ENCODE results near the gene RELL2.

The RELL2 gene

GRCh38 chr5:141636413-141637122 is at the start of gene RELL2, which contains the start of gene HDAC3:
RELL2 (plus strand) TSS chr5:141636997; CDS start chr5:141638226, 1,229 bp downstream.
HDAC3 (minus strand) TSS chr5:141636849; CDS start chr5:141636790, 59 bp downstream.
- no peak for TF ChIP-seq CTCF (IDR thresholded peaks at IDR 0.05)

- no peak for TF ChIP-seq CTCF (IDR thresholded peaks at IDR 0.05)
These were observed 46.7 kb upstream of the RELL2 start for GRCh38 chr5:141590127-141590526.

- no peak for TF ChIP-seq CTCF (IDR thresholded peaks at IDR 0.05)
These were observed 39.9 kb upstream of the RELL2 start for GRCh38 chr5:141596867-141597266.

- TF ChIP-seq CTCF (IDR thresholded peaks at IDR 0.05), result no peak
These were observed 39.4 kb upstream of the RELL2 start for GRCh38 chr5:141597394-141597793.

GRCh38 chr5:141597814-141598213 is 39.0 kb upstream of the RELL2 start:
- TF ChIP-seq CTCF (IDR thresholded peaks at IDR 0.05), result no peak

- TF ChIP-seq CTCF (IDR thresholded peaks at IDR 0.05), result no peak
These were observed 38.1 kb upstream of the RELL2 start for GRCh38 chr5:141598391-141599345.

GRCh38 chr5:141602606-141603005 is 34.2 kb upstream of the RELL2 start:
- no peak for TF ChIP-seq CTCF (IDR thresholded peaks at IDR 0.05)

Data from LNCAP (cell line).